CD4-positive, alpha-beta T cell treated with Interleukin-17A for 4 hours (primary cell): ENCODE measurements around the gene MIB2.
A peak's percentile ranks its signal among the peaks of the same experiment; 100 is the strongest.
"Not testable (repeated sequence)": the region's sequence is repeated elsewhere in the genome, so short reads cannot be mapped to it uniquely, and the experiment has no call there.

Source experiments
- DNase-seq: peaks from one replicate; pipeline ENCODE4 v3.0.0-alpha.2; 2020; ENCODE audit warnings: mixed read lengths

MIB2 gene

GRCh38 chr1:1615256-1616044 lies at the start of gene MIB2:
Gene MIB2, plus strand, starts transcription at chr1:1615500. Its CDS starts 7,953 bp downstream, at chr1:1623453.
- DNase-seq, result peak; percentile 98

- no peak for DNase-seq
These were observed 48.0 kb upstream of the MIB2 start for GRCh38 chr1:1567152-1567875.

DNA sequence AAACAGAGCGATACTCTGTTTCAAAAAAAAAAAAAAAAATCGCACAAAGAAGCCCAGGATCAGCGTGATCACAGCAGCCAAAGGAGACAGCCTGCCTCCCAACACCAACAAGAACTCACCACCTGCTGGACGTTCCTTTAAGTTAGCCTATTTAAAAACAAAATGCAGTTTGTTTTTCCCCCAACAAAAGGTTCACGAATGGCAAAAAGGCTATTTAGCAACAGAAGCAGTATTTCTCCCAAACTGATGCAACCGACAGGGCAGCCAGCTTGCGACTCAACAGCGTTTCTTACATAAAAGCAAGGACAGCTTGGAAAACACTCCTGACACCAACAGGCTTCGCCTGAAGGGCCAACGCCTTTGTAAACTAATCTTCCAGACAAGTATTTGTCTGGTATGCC lies 47.4 kb upstream of the MIB2 start:
- DNase-seq, result no peak

DNA sequence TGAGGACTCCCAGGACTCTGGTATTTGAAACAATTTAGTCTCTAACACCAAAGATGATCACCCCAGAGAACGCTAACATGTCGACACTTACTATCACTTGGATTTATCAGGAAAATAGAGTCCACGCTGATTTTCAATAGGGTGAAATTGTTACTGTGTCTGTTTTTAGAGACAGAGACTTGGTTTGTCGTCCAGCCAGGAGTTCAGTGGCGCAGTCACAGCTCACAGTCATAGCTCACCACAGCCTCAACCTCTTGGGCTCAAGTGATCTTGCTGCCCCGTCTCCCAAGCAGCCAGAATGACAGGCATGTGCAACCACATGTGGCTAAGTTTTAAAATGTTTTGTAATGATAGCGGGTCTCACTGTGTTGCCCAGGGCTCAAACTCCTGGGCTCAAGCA lies 46.0 kb upstream of the MIB2 start:
- no peak for DNase-seq

DNA sequence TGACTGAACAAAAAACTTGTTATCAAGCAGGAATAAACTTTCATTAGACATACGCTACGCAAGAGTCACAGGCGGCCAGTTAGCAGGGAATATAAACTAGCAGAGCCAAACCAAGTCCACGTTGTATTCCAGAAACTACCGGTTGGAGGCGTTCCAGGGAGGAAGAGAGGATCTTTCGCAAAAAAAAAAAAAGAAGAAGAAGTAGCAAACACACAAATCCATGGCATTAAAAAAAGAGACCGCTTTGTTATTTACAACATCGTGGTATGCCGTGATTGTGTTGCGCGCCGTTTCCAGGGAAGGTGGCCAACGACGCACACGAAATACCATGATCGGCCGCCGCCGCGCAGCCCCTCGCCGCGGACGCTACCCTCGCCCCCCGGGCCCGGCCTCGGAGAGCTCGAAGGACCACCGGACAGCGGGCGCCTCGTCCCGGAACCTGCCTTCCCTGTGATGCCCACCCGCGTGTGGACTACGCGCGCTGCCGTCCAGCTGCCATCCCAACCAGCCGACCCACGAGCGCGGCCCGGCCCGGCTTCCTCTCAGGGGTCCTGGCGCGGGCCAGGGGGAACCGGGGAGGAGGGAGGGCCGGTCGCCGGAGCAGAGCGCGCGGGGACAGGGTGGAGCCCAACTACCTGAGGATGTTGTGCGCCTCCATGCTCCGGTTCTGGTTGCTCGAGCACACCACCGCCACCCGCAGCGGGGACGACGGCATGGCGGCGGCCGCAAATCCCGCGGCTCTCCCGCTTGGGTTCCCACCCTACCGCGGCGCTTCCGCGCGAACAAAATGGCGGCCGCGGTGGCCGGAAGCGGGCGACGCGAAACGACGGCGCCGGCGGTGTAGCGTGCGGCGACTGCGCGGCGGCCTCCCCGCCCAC lies 41.2 kb upstream of the MIB2 start:
- DNase-seq, result peak; percentile 73

- DNase-seq, result peak; percentile 92
These were observed 40.4 kb upstream of the MIB2 start, which contains the start of gene SSU72 for GRCh38 chr1:1574721-1575537. Gene SSU72, minus strand, starts transcription at chr1:1574863. Its CDS starts 306 bp downstream, at chr1:1574557.

GRCh38 chr1:1577367-1578011 lies 37.8 kb upstream of the MIB2 start:
- no peak for DNase-seq

DNA sequence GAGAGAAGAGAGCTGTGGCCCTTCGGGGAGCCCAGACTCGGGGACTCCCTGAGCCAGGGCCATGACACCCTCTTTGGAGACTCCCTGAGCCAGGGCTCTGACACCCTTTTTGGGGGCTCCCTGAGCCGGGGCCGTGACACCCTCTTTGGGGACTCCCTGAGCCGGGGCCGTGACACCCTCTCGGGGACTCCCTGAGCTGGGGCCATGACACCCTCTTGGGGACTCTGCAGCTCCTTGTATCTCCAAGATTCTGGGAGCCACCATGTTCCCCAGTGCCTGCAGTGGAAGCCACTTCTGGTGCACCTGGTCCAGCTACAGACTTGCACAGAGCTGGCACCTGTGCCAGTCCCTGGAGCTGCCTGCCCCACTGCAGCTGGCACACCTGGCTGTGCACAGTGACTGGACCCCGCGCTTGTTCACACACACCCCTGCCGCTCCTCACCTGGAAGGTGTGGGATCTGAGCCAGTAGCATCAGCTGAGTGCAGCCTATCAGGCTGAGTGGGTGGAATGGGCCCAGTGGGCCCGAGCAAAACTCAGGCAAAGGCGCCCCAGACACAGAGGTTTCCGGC lies 36.8 kb upstream of the MIB2 start:
- no peak for DNase-seq

DNA sequence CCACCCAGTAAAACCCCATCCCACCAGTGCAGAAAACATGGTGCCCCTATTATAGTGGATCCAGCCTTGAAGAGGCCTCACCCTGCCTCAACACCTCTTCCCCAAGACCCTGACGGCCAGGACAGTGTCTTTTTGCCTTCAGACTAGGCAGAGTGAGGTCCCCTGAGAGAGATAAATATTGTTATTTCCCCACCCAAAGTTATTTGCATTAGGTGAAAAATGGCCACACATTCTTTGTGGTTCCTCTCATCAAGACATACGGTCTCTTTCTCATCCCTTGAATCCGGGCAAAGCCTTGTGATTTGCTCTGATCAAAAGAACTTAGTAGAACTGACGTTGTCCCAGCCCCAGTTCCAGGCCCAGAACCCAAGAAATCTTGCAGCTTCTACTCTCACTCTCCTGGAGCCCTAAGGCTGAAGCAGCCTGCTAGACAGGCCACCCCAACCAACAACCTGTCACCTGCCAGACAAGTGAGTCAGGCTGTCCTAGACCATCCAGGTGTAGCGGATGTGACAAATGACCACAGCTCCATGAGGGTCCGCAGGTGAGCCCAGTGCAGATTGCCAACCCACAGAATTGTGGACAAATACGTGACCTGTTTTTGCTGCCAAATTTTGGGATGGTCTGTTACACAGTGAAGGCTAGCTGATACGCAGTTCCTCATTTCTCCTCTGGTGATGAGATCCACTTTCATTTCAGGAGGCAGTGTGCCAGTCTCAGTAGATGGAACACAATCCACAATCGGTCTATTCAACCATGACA lies 32.5 kb upstream of the MIB2 start:
- no peak for DNase-seq

DNA sequence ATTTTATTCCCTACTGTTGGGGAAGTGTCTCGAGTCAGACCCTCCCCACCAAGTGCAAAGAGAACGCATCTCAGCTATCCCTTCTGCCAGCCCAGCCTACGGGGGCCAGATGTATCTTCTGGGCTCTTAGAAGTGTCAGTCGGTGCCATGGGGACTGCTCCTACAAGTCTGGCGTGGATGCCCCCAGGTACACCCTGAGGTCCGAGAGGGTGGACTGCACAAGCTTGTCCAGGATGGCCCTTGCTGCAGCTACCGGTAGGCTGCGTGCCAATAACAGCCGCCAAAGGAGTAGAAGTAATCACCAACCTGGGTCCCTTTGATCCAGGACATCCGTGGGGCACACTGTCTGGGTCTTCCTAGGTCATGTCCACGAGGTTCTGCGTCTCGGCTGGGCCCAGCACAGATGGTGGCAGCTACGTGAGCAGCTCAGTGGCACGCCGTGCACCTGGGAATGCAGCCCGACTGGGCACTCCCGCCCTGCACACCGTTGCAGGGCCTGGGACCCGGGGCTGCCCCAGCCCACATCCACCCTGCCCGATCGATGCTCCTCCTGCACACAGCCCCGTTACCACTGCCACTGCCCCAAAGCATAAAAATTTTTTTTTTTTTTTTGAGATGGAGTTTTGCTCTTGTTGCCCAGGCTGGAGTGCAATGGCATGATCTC lies 31.8 kb upstream of the MIB2 start:
- no peak for DNase-seq

DNA sequence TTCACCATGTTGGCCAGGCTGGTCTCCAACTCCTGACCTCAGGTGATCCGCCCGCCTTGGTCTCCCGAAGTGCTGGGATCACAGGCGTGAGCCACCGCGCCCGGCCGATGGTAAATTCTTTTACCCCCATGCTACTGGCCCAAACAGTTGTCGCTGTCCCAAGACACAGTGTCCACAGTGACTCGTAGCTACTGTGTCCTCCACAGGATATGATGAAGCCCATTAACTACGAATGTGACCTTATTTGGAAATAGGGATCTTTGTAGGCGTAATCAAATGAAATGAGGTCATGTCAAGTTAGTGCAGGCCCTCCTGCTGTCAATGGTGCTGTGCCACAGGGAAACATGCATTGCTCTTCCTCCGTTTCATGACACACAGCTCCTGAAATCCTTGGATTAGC lies 23.8 kb upstream of the MIB2 start:
- no peak for DNase-seq

GRCh38 chr1:1593834-1594601 lies 21.3 kb upstream of the MIB2 start:
- no peak for DNase-seq

DNA sequence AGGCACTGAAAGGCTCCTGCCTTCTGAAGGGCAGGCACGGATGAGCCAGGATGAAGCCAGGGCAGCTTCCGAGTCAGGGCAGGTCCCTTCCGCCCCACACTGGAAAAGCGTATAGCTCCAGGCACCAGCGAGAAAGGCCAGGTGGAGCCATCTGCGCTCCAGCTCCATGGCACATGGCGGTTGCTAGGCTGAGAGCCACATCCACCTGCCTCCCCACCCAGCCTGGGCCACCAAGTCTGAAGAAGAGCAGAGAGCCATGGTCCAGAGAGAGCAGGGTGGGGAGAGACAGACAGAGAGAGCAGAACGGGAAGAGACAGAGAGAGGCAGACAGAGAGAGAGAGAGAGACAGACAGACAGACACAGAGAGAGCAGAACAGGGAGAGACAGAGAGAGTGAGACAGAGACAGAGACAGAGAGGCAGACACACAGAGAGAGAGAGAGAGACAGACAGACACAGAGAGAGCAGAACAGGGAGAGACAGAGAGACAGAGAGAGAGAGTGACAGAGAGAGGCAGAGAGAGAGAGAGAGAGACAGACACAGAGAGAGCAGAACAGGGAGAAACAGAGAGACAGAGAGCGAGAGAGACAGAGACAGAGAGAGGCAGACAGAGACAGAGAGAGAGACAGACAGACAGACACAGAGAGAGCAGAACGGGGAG lies 20.6 kb upstream of the MIB2 start:
- no peak for DNase-seq

DNA sequence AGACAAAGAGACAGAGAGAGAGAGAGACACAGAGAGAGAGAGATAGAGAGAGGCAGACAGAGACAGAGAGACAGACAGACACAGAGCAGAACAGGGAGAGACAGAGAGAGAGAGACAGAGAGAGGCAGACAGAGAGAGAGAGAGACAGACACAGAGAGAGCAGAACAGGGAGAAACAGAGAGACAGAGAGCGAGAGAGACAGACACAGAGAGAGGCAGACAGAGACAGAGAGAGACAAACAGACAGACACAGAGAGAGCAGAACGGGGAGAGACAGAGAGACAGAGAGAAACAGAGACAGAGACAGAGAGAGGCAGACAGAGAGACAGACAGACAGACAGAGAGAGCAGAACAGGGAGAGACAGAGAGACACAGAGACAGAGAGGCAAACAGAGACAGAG lies 20.0 kb upstream of the MIB2 start:
- not testable (repeated sequence) for DNase-seq

DNA sequence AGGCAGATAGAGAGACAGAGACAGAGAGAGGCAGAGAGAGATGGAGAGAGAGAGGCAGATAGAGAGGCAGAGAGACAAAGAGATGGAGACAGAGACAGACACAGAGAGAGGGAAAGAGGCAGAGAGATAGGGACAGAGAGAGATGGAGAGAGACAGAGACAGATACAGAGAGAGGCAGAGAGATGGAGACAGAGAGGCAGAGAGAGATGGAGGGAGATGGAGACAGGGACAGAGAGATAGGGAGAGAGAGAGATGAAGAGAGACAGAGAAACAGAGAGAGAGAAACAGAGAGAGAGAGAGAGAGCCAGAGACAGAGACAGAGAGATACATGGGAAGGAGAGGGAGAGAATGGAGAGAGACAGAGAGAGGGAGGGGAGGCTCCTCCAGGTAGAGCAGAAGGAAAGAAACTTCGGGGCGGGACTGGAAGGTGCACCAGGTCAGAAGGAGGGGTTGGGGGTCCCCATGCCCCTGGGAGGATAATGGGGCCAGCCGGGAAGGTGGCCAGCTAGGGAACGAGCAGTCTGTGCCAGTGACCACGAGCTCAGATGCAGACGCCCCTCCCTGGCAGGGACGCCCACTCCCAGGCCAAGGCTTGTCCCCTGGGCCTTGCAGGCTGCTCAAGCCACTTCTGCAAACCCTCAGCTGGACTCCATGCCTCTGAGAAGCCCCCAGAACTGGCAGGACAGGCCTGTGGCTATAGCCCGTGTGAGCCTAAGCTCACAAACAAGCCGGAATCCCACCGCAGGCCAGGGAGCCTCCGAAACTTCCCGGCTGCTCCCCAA lies 18.6 kb upstream of the MIB2 start:
- DNase-seq, result no peak

- DNase-seq, result peak; percentile 29
These were observed 17.9 kb upstream of the MIB2 start for GRCh38 chr1:1597275-1597930.

GRCh38 chr1:1598051-1598719 lies 17.1 kb upstream of the MIB2 start:
- no peak for DNase-seq
